GM10266 (cell line): ENCODE measurements around the gene FOXA3.

Experiments
- DNase-seq: peaks from one replicate; pipeline ENCODE4 v3.0.0; 2012; ENCODE audit errors: extremely low spot score
- TF ChIP-seq, protein P1 (sequence below): IDR thresholded peaks from 2 replicates; pipeline ENCODE4 v1.5.1; 2012; ENCODE audit warnings: mild to moderate bottlenecking, low read depth; ENCODE audit not compliant: control insufficient read depth, insufficient read depth; ENCODE audit errors: missing control alignments

Gene FOXA3

DNA sequence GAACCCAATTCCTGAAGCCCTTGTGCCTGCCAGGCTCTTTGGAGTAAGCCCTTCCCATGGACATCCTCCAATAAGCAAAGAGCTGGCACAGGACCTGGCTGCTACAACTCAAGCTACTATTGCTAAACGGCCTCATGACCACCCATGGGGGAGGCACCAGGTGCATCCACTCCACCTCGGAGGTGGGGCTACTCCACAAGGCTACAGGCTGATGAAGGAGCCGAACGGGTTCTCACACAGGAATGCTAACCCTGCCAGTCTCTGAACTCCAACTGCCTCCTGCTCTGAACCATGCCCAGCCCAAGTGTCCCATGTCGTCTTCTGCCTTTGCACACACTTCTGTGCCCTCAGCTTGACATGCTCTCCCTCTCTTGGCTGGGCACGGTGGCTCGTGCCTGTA lies 11.1 kb upstream of the FOXA3 start:
- no peak for DNase-seq
- TF ChIP-seq, protein P1, sequence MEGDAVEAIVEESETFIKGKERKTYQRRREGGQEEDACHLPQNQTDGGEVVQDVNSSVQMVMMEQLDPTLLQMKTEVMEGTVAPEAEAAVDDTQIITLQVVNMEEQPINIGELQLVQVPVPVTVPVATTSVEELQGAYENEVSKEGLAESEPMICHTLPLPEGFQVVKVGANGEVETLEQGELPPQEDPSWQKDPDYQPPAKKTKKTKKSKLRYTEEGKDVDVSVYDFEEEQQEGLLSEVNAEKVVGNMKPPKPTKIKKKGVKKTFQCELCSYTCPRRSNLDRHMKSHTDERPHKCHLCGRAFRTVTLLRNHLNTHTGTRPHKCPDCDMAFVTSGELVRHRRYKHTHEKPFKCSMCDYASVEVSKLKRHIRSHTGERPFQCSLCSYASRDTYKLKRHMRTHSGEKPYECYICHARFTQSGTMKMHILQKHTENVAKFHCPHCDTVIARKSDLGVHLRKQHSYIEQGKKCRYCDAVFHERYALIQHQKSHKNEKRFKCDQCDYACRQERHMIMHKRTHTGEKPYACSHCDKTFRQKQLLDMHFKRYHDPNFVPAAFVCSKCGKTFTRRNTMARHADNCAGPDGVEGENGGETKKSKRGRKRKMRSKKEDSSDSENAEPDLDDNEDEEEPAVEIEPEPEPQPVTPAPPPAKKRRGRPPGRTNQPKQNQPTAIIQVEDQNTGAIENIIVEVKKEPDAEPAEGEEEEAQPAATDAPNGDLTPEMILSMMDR = no peak

- TF ChIP-seq, protein P1 = no peak
- no peak for DNase-seq
These were observed 9.9 kb upstream of the FOXA3 start for GRCh38 chr19:45854167-45854778.

GRCh38 chr19:45860359-45861259 lies 3.5 kb upstream of the FOXA3 start:
- TF ChIP-seq, protein P1 = no peak
- no peak for DNase-seq

GRCh38 chr19:45862271-45862563 lies 1.9 kb upstream of the FOXA3 start:
- no peak for DNase-seq
- TF ChIP-seq, protein P1 = no peak

DNA sequence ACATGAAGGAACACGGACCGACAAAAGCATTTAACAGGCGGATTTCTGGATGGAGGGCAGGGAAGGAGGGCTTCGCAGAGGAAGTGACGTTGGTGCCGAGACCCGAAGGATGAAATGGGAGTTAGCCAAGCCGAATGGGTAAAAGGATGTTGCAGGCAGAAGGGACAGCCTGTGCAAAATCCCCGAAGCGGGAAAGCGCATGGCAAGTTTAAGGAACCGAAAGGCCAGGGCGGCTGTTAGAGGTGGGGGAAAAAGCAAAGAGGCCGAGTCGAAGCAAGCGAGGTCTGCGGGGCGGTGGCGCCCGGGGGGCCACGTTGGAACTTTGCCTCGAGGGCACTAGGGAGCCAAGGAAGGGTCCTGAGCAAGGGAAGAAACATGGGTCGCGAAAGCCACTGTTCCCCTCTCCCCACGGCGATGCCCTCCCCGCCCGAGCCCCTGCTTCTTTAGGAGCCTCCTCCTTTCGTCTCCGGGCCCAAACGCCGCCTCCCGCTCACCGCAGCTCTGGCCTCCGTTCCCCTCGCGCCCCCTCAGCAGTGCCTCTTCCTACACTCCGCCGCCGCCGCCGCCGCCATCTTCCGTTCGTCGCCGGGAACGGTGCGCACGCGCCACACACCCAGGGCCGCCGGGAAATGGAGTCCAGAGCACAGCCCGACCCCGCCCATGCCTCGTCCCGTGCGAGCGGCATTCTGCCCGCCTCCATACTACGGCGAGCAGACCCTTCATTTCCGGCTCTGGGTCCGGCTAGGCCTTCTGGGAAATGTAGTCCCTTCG lies 1.4 kb upstream of the FOXA3 start, which contains the start of gene SYMPK:
TSS of gene SYMPK (minus strand) at position 584 of the 771 bp plus-strand sequence. CDS start 8,652 bp downstream, outside the sequence.
- DNase-seq = peak; percentile 99
- TF ChIP-seq, protein P1 = no peak

DNA sequence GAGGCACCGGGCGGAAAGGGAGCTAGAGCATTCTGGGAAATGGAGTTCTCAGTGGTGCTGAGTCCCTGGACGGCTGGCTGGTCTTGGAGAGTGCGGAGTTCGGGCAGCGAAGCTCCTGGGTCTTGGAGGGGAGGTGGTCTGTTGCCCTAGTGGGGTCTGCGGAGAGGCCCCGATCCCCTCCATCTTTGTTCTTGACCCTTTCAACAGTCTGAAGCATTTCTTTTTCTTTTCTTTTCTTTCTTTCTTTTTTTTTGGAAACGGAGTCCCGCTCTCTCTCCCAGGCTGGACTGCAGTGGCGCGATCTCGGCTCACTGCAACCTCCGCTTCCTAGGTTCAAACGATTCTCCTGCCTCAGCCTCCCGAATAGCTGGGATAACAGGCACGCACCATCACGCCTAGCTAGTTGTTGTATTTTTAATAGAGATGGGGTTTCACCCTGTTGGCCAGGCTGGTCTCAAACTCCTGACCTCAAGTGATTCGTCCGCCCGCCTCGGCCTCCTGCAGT lies 739 bp upstream of the FOXA3 start:
- DNase-seq = no peak
- TF ChIP-seq, protein P1 = no peak

- no peak for DNase-seq
- TF ChIP-seq, protein P1 = no peak
These were observed 530 bp downstream of the FOXA3 start for GRCh38 chr19:45864629-45865082.
